WTC11 (cell line): ENCODE results near the gene OBSCN. TPM values are rescaled to one million over a fixed set of nuclear protein-coding genes. Genes with fewer than 3 reads are reported as not detected.

Experiments used
- ATAC-seq: fragments of 200-7000 bp; cut with Tn5 transposase; 2 replicates; pipeline ENCODE4 v1.10.0; 2021; ENCODE audit warnings: mild to moderate bottlenecking, moderate library complexity
- CTCF ChIA-PET: fragments of 300-600 bp; sonication (Branson Sonifier 250); formaldehyde crosslinking; loops from one replicate; lab custom pipeline; 2021; ENCODE audit warnings: antibody characterized with exemption; lab: Charles Lee
- POLR2A ChIA-PET: fragments of 350-600 bp; sonication (Branson Sonifier 250); formaldehyde crosslinking; loops from one replicate; lab custom pipeline; 2021; ENCODE audit warnings: antibody characterized with exemption; lab: Charles Lee
- DNase-seq: peaks from one replicate; pipeline ENCODE4 v3.0.0; 2021; ENCODE audit warnings: low spot score
- H3K27ac Mint-ChIP-seq: 2 replicates; pipeline ENCODE4 v1.8.0; 2021; ENCODE audit warnings: mixed read lengths
- H3K27me3 Mint-ChIP-seq: 2 replicates; pipeline ENCODE4 v1.8.0; 2021; ENCODE audit warnings: low read depth, mild to moderate bottlenecking, moderate library complexity, mixed read lengths
- H3K36me3 Mint-ChIP-seq: 2 replicates; pipeline ENCODE4 v1.8.0; 2021; ENCODE audit warnings: mixed read lengths
- H3K4me1 Mint-ChIP-seq: 2 replicates; pipeline ENCODE4 v1.8.0; 2022; ENCODE audit warnings: mixed read lengths
- H3K4me3 Mint-ChIP-seq: 2 replicates; pipeline ENCODE4 v1.8.0; 2021; ENCODE audit warnings: mild to moderate bottlenecking, moderate library complexity, mixed read lengths
- H3K9me3 Mint-ChIP-seq: 2 replicates; pipeline ENCODE4 v1.8.0; 2021; ENCODE audit warnings: mixed read lengths
- ATF3 ChIP-seq: sonication (generic); formaldehyde crosslinking; conservative IDR thresholded peaks from 2 replicates; pipeline ENCODE4 v1.8.1; 2022; ENCODE audit warnings: mild to moderate bottlenecking, missing genetic modification reagents
- CDX4 ChIP-seq: fragments of 250-450 bp; sonication (Bioruptor Pico); IDR thresholded peaks from 2 replicates; pipeline ENCODE4 v1.9.0; 2021; ENCODE audit warnings: moderate library complexity, mild to moderate bottlenecking, inconsistent platforms, borderline replicate concordance
- FOXJ3 ChIP-seq: sonication (generic); formaldehyde crosslinking; IDR thresholded peaks from 2 replicates; pipeline ENCODE4 v1.9.0; 2021; ENCODE audit warnings: missing genetic modification reagents, mild to moderate bottlenecking, borderline replicate concordance
- FOXP4 ChIP-seq: sonication (generic); formaldehyde crosslinking; IDR thresholded peaks from 2 replicates; pipeline ENCODE4 v1.8.0; 2022; ENCODE audit warnings: mild to moderate bottlenecking, missing genetic modification reagents
- SOX15 ChIP-seq: fragments of 250-450 bp; sonication (Bioruptor Pico); IDR thresholded peaks from 2 replicates; pipeline ENCODE4 v1.9.0; 2021; ENCODE audit warnings: mild to moderate bottlenecking
- STAT6 ChIP-seq: sonication (generic); formaldehyde crosslinking; conservative IDR thresholded peaks from 2 replicates; pipeline ENCODE4 v1.8.1; 2023; ENCODE audit warnings: mild to moderate bottlenecking, low read depth, missing genetic modification reagents, moderate library complexity
- USF2 ChIP-seq: sonication (generic); formaldehyde crosslinking; IDR thresholded peaks from 2 replicates; pipeline ENCODE4 v1.8.1; 2023; ENCODE audit warnings: mild to moderate bottlenecking, missing genetic modification reagents, moderate library complexity
- ZNF121 ChIP-seq: sonication (generic); formaldehyde crosslinking; IDR thresholded peaks from 2 replicates; pipeline ENCODE4 v1.8.0; 2023; ENCODE audit warnings: missing genetic modification reagents
- ZNF396 ChIP-seq: fragments of 250-450 bp; sonication (Bioruptor Pico); IDR thresholded peaks from 2 replicates; pipeline ENCODE4 v1.8.0; 2021; ENCODE audit warnings: mild to moderate bottlenecking, moderate library complexity, borderline replicate concordance
- total RNA-seq: library from RNA; stranded (reverse); gene quantifications from 3 replicates; pipeline ENCODE4 v1.2.3, GENCODE V29; 2021

The OBSCN gene
- total RNA-seq, 1 experiment from 2014 or later, result 38.8 TPM

GRCh38 chr1:228206582-228207351, 1.1 kb upstream of the OBSCN start:
- no peaks in the 10 kb centered on the region for H3K36me3 Mint-ChIP-seq
- peaks cover 55% of the 10 kb centered on the region for H3K27me3 Mint-ChIP-seq
- H3K4me1 Mint-ChIP-seq, result no peaks in the 10 kb centered on the region
- ChIA-PET POLR2A (no interaction called here), CTCF (interaction anchor here (1.0 kb wide), 1 partner anchor 32 kb away, joined by 3 read pairs; no protein-coding TSS in a partner anchor)
- ATAC-seq (no peak), DNase-seq (no peak)
- H3K9me3 Mint-ChIP-seq, result no peaks in the 10 kb centered on the region
- no peak overlapping the region for H3K4me3 Mint-ChIP-seq
- no peak overlapping the region for H3K27ac Mint-ChIP-seq
- no peak for TF ChIP-seq CDX4 (CRISPR knock-in tag)
- no peak for TF ChIP-seq ZNF396 (CRISPR knock-in tag)
- no peak for TF ChIP-seq STAT6 (CRISPR knock-in tag)
- TF ChIP-seq ATF3 (CRISPR knock-in tag), result no peak
- TF ChIP-seq USF2, result no peak

GRCh38 chr1:228207381-228207810, 448 bp upstream of the OBSCN start:
- Mint-ChIP-seq H3K27ac (no peak overlapping the region), H3K36me3 (no peaks in the 10 kb centered on the region), H3K9me3 (no peaks in the 10 kb centered on the region), H3K4me1 (no peaks in the 10 kb centered on the region), H3K4me3 (no peak overlapping the region), H3K27me3 (peaks cover 54% of the 10 kb centered on the region)
- CTCF ChIA-PET, result interaction anchor here (0.7 kb wide), 1 partner anchor 77 kb away, joined by 5 read pairs; no protein-coding TSS in a partner anchor
- ATAC-seq (no peak), DNase-seq (no peak)
- POLR2A ChIA-PET, result no interaction called here
- TF ChIP-seq FOXJ3 (CRISPR knock-in tag), result no peak
- TF ChIP-seq ZNF121, result no peak

GRCh38 chr1:228208831-228209551, 1.1 kb downstream of the OBSCN start:
- Mint-ChIP-seq H3K4me3 (no peak overlapping the region), H3K4me1 (no peaks in the 10 kb centered on the region), H3K27me3 (peaks cover 40% of the 10 kb centered on the region), H3K27ac (no peak overlapping the region), H3K9me3 (no peaks in the 10 kb centered on the region), H3K36me3 (no peaks in the 10 kb centered on the region)
- ATAC-seq, result no peak
- CTCF ChIA-PET, result interaction anchor here (0.6 kb wide), 1 partner anchor 51 kb away, joined by 4 read pairs; no protein-coding TSS in a partner anchor
- no peak for TF ChIP-seq SOX15 (CRISPR knock-in tag)
- no peak for TF ChIP-seq FOXP4 (CRISPR knock-in tag)
- no peak for DNase-seq
- POLR2A ChIA-PET, result interaction anchor here (0.9 kb wide), 1 partner anchor 198 kb away, joined by 4 read pairs; the partner anchor contains the start of gene TRIM11
